Measurements from ENCODE around the gene TFB1M.

TFB1M gene

GRCh38 chr6:155245831-155246230, 68.5 kb downstream of the TFB1M start:
- TF ChIP-seq CTCF (IDR thresholded peaks at IDR 0.05; ENCODE audit: low read length) (no peak), EZH2 (optimal IDR thresholded peaks at IDR 0.05; ENCODE audit: low read depth, low read length) (no peak), EZH2phosphoT487 (IDR thresholded peaks at IDR 0.05; ENCODE audit: low read length) (no peak)
- no peaks in the 10 kb centered on the region for H4K20me1 ChIP-seq (ENCODE audit: insufficient read depth, low read length)
- H3K36me3 ChIP-seq (replicated peaks; ENCODE audit: insufficient read depth, low read length), result no peaks in the 10 kb centered on the region
- H3K4me3 ChIP-seq (ENCODE audit: low read length), result no peak overlapping the region
- no peak overlapping the region for H2AFZ ChIP-seq (ENCODE audit: low read length)
- no peaks in the 10 kb centered on the region for H3K79me2 ChIP-seq (ENCODE audit: low read length)
- H3K9ac ChIP-seq (ENCODE audit: low read length), result no peak overlapping the region
- no peaks in the 10 kb centered on the region for H3K9me3 ChIP-seq (replicated peaks; ENCODE audit: insufficient read depth, low read length)
- no peak overlapping the region for H3K4me2 ChIP-seq (ENCODE audit: low read depth, low read length)
- no peaks in the 10 kb centered on the region for H3K9me2 ChIP-seq (replicated peaks; ENCODE audit: insufficient read depth, low read length)
- DNase-seq, result no peak
- no peaks in the 10 kb centered on the region for H3K4me1 ChIP-seq (ENCODE audit: low read length)
- H3F3A ChIP-seq (ENCODE audit: insufficient read depth, low read length), result no peaks in the 10 kb centered on the region
- no peak overlapping the region for H3K27ac ChIP-seq (ENCODE audit: low read length)
- H3K27me3 ChIP-seq (replicated peaks; ENCODE audit: insufficient read depth, low read length), result no peaks in the 10 kb centered on the region

- Histone ChIP-seq H3F3A (ENCODE audit: insufficient read depth, low read length) (no peaks in the 10 kb centered on the region), H3K36me3 (replicated peaks; ENCODE audit: insufficient read depth, low read length) (no peaks in the 10 kb centered on the region), H3K79me2 (ENCODE audit: low read length) (no peaks in the 10 kb centered on the region), H3K4me3 (ENCODE audit: low read length) (no peak overlapping the region), H3K9ac (ENCODE audit: low read length) (no peak overlapping the region), H3K4me2 (ENCODE audit: low read depth, low read length) (no peak overlapping the region), H3K27me3 (replicated peaks; ENCODE audit: insufficient read depth, low read length) (no peaks in the 10 kb centered on the region), H3K9me2 (replicated peaks; ENCODE audit: insufficient read depth, low read length) (no peaks in the 10 kb centered on the region), H3K27ac (ENCODE audit: low read length) (no peak overlapping the region), H3K4me1 (ENCODE audit: low read length) (no peaks in the 10 kb centered on the region), H3K9me3 (replicated peaks; ENCODE audit: insufficient read depth, low read length) (no peaks in the 10 kb centered on the region), H4K20me1 (ENCODE audit: insufficient read depth, low read length) (no peaks in the 10 kb centered on the region), H2AFZ (ENCODE audit: low read length) (no peak overlapping the region)
- DNase-seq, result no peak
- no peak for TF ChIP-seq EZH2 (optimal IDR thresholded peaks at IDR 0.05; ENCODE audit: low read depth, low read length)
- TF ChIP-seq CTCF (IDR thresholded peaks at IDR 0.05; ENCODE audit: low read length), result no peak
- no peak for TF ChIP-seq EZH2phosphoT487 (IDR thresholded peaks at IDR 0.05; ENCODE audit: low read length)
Observed at GRCh38 chr6:155245193-155245592, 69.1 kb downstream of the TFB1M start.

DNA sequence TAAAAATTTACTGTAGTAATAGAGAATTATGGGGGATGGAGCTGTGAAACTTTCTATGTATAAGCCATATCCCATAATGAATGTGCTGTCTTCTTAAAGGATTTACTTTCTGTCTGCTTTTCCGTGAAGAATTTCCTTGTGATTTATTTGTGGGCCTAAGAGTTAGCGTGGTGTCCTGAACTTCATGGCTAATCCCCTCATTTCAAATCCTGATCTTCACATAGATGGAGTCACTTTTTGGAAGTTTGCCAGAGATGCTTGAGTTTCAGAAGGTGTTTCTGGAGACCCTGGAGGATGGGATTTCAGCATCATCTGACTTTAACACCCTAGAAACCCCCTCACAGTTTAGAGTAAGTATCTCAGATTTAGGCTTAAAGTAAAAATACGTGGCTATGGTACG, 69.8 kb downstream of the TFB1M start:
- Histone ChIP-seq H3F3A (ENCODE audit: insufficient read depth, low read length) (no peaks in the 10 kb centered on the region), H3K4me1 (ENCODE audit: low read length) (no peaks in the 10 kb centered on the region), H3K4me2 (ENCODE audit: low read depth, low read length) (no peak overlapping the region), H3K27ac (ENCODE audit: low read length) (no peak overlapping the region), H3K9me3 (replicated peaks; ENCODE audit: insufficient read depth, low read length) (no peaks in the 10 kb centered on the region), H3K79me2 (ENCODE audit: low read length) (no peaks in the 10 kb centered on the region), H3K36me3 (replicated peaks; ENCODE audit: insufficient read depth, low read length) (no peaks in the 10 kb centered on the region), H3K9me2 (replicated peaks; ENCODE audit: insufficient read depth, low read length) (no peaks in the 10 kb centered on the region), H4K20me1 (ENCODE audit: insufficient read depth, low read length) (no peaks in the 10 kb centered on the region), H3K27me3 (replicated peaks; ENCODE audit: insufficient read depth, low read length) (no peaks in the 10 kb centered on the region), H3K4me3 (ENCODE audit: low read length) (no peak overlapping the region), H3K9ac (ENCODE audit: low read length) (no peak overlapping the region), H2AFZ (ENCODE audit: low read length) (no peak overlapping the region)
- no peak for TF ChIP-seq EZH2 (optimal IDR thresholded peaks at IDR 0.05; ENCODE audit: low read depth, low read length)
- TF ChIP-seq CTCF (IDR thresholded peaks at IDR 0.05; ENCODE audit: low read length), result no peak
- TF ChIP-seq EZH2phosphoT487 (IDR thresholded peaks at IDR 0.05; ENCODE audit: low read length), result no peak
- DNase-seq, result no peak

All from MM.1S (cell line).